IPS-NIHi7 (cell line): ENCODE measurements around the gene CD300LG.
"Not testable (repeated sequence)": the region's sequence is repeated elsewhere in the genome, so short reads cannot be mapped to it uniquely, and the experiment has no call there.

Source experiments
- DNase-seq: peaks from one replicate; pipeline ENCODE4 v3.0.0; 2012; ENCODE audit warnings: mixed read lengths; ENCODE audit errors: extremely low spot score

CD300LG gene

GRCh38 chr17:43846963-43847371, at the start of gene CD300LG:
Gene CD300LG, plus strand, starts transcription at chr17:43847176. Its CDS starts 41 bp downstream, at chr17:43847217.
- peak; percentile 51 for DNase-seq

GRCh38 chr17:43798024-43798423, 49.0 kb upstream of the CD300LG start:
- not testable (repeated sequence) for DNase-seq

- no peak for DNase-seq
Observed at GRCh38 chr17:43799047-43799446, 47.9 kb upstream of the CD300LG start.

- no peak for DNase-seq
Observed at GRCh38 chr17:43800736-43801135, 46.2 kb upstream of the CD300LG start.

- no peak for DNase-seq
Observed at GRCh38 chr17:43801844-43802243, 45.1 kb upstream of the CD300LG start.

- peak; percentile 57 for DNase-seq
Observed at GRCh38 chr17:43803758-43804157, 43.2 kb upstream of the CD300LG start.

GRCh38 chr17:43805117-43805516, 41.9 kb upstream of the CD300LG start:
- DNase-seq: no peak

GRCh38 chr17:43808076-43808475, 38.9 kb upstream of the CD300LG start:
- no peak for DNase-seq

- DNase-seq: no peak
Observed at GRCh38 chr17:43809121-43809520, 37.9 kb upstream of the CD300LG start.

GRCh38 chr17:43810226-43810715, 36.7 kb upstream of the CD300LG start:
- DNase-seq: no peak

GRCh38 chr17:43810823-43811222, 36.2 kb upstream of the CD300LG start:
- no peak for DNase-seq

GRCh38 chr17:43812396-43813265, 34.3 kb upstream of the CD300LG start:
- DNase-seq: no peak

- no peak for DNase-seq
Observed at GRCh38 chr17:43813386-43813785, 33.6 kb upstream of the CD300LG start.

GRCh38 chr17:43814026-43814425, 33.0 kb upstream of the CD300LG start:
- DNase-seq: peak; percentile 71

- no peak for DNase-seq
Observed at GRCh38 chr17:43814714-43815113, 32.3 kb upstream of the CD300LG start.

- DNase-seq: no peak
Observed at GRCh38 chr17:43816336-43817320, 30.3 kb upstream of the CD300LG start.

- no peak for DNase-seq
Observed at GRCh38 chr17:43817826-43818225, 29.1 kb upstream of the CD300LG start.

- no peak for DNase-seq
Observed at GRCh38 chr17:43818966-43819365, 28.0 kb upstream of the CD300LG start.

- no peak for DNase-seq
Observed at GRCh38 chr17:43820759-43821158, 26.2 kb upstream of the CD300LG start.

GRCh38 chr17:43822570-43823190, 24.3 kb upstream of the CD300LG start:
- no peak for DNase-seq

- no peak for DNase-seq
Observed at GRCh38 chr17:43823350-43824084, 23.5 kb upstream of the CD300LG start.
